ENCODE measurements around the gene NR3C1.
A peak's percentile ranks its signal among the peaks of the same experiment; 100 is the strongest.

NR3C1 gene

DNA sequence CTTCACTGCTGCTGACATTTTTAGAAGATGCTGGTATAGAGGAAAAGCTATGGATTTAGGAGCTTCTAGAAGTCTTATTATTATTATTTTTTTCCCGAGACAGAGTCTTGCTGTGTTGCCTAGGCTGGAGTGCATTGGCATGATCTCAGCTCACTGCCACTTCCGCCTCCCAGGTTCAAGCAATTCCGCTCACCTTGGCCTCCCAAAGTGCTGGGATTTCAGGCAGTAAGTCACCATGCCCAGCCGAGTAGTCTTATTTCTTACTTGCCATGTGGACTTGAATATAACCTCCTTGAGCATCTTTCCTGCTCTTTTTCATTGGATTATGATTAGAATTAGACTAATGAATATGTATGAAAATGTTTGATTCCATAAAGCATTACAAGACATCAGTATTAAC lies 119.5 kb downstream of the NR3C1 start:
- no peak overlapping the region for H2BK15ac ChIP-seq (ENCODE audit: low read depth, poor library complexity, severe bottlenecking)
- no peak overlapping the region for H3K23ac ChIP-seq (ENCODE audit: low read length in 2 of 2)
- H3K4me3 ChIP-seq (ENCODE audit: insufficient read depth in 1 of 2, low read depth in 1 of 2, low read length in 2 of 2), result no peak overlapping the region
- no peak for DNase-seq
- H3K9ac ChIP-seq (ENCODE audit: low read length), result no peak overlapping the region
- H3K36me3 ChIP-seq (ENCODE audit: control insufficient read depth in 1 of 2, insufficient read depth in 2 of 2, low read depth in 1 of 2, low read length in 2 of 2), result peaks cover 3 to 71% of the 10 kb centered on the region in 2 experiments
- H3K4me2 ChIP-seq (ENCODE audit: low read length, poor library complexity, severe bottlenecking), result no peak overlapping the region
- H3K18ac ChIP-seq (ENCODE audit: low read depth in 1 of 2, low read length in 2 of 2), result no peak overlapping the region
- H3K27ac ChIP-seq (ENCODE audit: low read length, poor library complexity, severe bottlenecking), result no peak overlapping the region
- H3K14ac ChIP-seq (ENCODE audit: low read length in 2 of 2), result no peak overlapping the region
- WGBS, result 100% methylated on average over 3 of the region's 4 CpGs
- H2BK120ac ChIP-seq (ENCODE audit: low read depth, low read length), result no peak overlapping the region
- peaks cover 7% of the 10 kb centered on the region for H3K79me1 ChIP-seq (replicated peaks; ENCODE audit: low read length, poor library complexity, severe bottlenecking)
- H3K4me1 ChIP-seq (ENCODE audit: control insufficient read depth, insufficient read depth, low read depth, low read length), result peaks cover 3% of the 10 kb centered on the region
- no peak overlapping the region for H2BK5ac ChIP-seq (ENCODE audit: low read depth, low read length, poor library complexity, severe bottlenecking)
- peaks cover 10% of the 10 kb centered on the region for H3K9me3 ChIP-seq (ENCODE audit: control insufficient read depth, low read length)
- H4K91ac ChIP-seq (ENCODE audit: low read length), result no peak overlapping the region
- no peak overlapping the region for H2AFZ ChIP-seq (ENCODE audit: low read depth, low read length)
- H3K27me3 ChIP-seq (ENCODE audit: control insufficient read depth in 1 of 2, insufficient read depth in 1 of 2, low read length in 2 of 2), result no peaks in the 10 kb centered on the region
- H3K4ac ChIP-seq (ENCODE audit: low read depth in 1 of 2, low read length in 2 of 2), result no peak overlapping the region
- no peak overlapping the region for H4K8ac ChIP-seq (ENCODE audit: low read length)
- H2AK5ac ChIP-seq (ENCODE audit: low read length, severe bottlenecking), result no peak overlapping the region
- no peak overlapping the region for H2BK12ac ChIP-seq (ENCODE audit: low read length in 2 of 2)

DNA sequence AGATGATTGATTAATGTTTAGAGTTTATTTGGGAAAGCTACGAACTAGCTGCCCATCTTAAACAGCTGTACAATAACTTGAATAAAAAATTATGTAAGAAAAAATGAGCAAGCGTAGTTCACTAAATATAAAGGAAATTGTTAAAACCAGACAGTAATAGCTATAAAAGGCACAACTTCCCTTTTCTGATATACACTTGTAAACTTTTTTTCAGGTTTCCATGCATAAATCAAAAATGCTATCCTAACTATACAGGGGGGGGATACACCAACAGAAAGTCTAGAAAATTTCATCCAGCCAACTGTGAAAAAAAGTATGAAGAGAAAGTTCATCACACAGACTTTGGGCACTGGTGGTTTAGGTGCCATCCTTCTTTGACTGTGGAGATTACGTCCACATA lies 122.3 kb downstream of the NR3C1 start:
- Histone ChIP-seq H2BK15ac (ENCODE audit: low read depth, poor library complexity, severe bottlenecking) (no peak overlapping the region), H3K18ac (ENCODE audit: low read depth in 1 of 2, low read length in 2 of 2) (no peak overlapping the region), H4K91ac (ENCODE audit: low read length) (no peak overlapping the region), H2AFZ (ENCODE audit: low read depth, low read length) (no peak overlapping the region), H2BK5ac (ENCODE audit: low read depth, low read length, poor library complexity, severe bottlenecking) (no peak overlapping the region), H4K8ac (ENCODE audit: low read length) (no peak overlapping the region), H3K79me1 (replicated peaks; ENCODE audit: low read length, poor library complexity, severe bottlenecking) (peaks cover 9% of the 10 kb centered on the region), H3K27me3 (ENCODE audit: control insufficient read depth in 1 of 2, insufficient read depth in 1 of 2, low read length in 2 of 2) (no peaks in the 10 kb centered on the region), H3K4ac (ENCODE audit: low read depth in 1 of 2, low read length in 2 of 2) (no peak overlapping the region), H3K4me2 (ENCODE audit: low read length, poor library complexity, severe bottlenecking) (no peak overlapping the region), H3K4me1 (ENCODE audit: control insufficient read depth, insufficient read depth, low read depth, low read length) (peaks cover 3% of the 10 kb centered on the region), H3K14ac (ENCODE audit: low read length in 2 of 2) (no peak overlapping the region), H3K4me3 (ENCODE audit: insufficient read depth in 1 of 2, low read depth in 1 of 2, low read length in 2 of 2) (no peak overlapping the region), H2BK120ac (ENCODE audit: low read depth, low read length) (no peak overlapping the region), H3K27ac (ENCODE audit: low read length, poor library complexity, severe bottlenecking) (no peak overlapping the region), H2AK5ac (ENCODE audit: low read length, severe bottlenecking) (no peak overlapping the region), H3K36me3 (ENCODE audit: control insufficient read depth in 1 of 2, insufficient read depth in 2 of 2, low read depth in 1 of 2, low read length in 2 of 2) (peaks cover 3 to 74% of the 10 kb centered on the region in 2 experiments), H3K9me3 (ENCODE audit: control insufficient read depth, low read length) (peaks cover 10% of the 10 kb centered on the region), H2BK12ac (ENCODE audit: low read length in 2 of 2) (no peak overlapping the region), H3K23ac (ENCODE audit: low read length in 2 of 2) (no peak overlapping the region), H3K9ac (ENCODE audit: low read length) (no peak overlapping the region)
- WGBS, result no CpG with 5 or more reads among the region's 3 CpGs
- DNase-seq, result no peak

DNA sequence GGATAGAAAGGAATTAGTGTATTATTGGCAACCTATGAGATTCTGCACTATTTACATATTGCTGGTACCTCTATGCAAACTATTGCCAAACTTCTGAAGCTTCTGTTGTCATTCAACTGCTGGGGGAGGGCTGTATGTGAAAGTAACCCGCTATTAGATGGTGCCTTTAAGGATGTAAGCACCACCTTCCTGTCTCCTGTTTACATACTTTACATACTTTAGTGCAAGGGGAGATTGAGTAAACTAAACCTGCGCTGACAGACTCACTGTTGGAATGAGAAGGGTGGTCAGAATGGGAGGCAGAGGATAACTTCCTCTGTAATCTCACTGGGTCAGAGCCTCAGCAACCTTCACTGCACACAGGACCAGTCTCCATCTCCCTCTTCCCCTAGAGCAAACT lies 123.8 kb downstream of the NR3C1 start:
- H3K14ac ChIP-seq (ENCODE audit: low read length in 2 of 2), result no peak overlapping the region
- DNase-seq, result peak; percentile 26
- H2BK120ac ChIP-seq (ENCODE audit: low read depth, low read length), result no peak overlapping the region
- H2BK12ac ChIP-seq (ENCODE audit: low read length in 2 of 2), result no peak overlapping the region
- H2BK15ac ChIP-seq (ENCODE audit: low read depth, poor library complexity, severe bottlenecking), result no peak overlapping the region
- H3K9me3 ChIP-seq (ENCODE audit: control insufficient read depth, low read length), result peaks cover 10% of the 10 kb centered on the region
- no peak overlapping the region for H3K9ac ChIP-seq (ENCODE audit: low read length)
- H3K4me1 ChIP-seq (ENCODE audit: control insufficient read depth, insufficient read depth, low read depth, low read length), result peaks cover 3% of the 10 kb centered on the region
- H3K27ac ChIP-seq (ENCODE audit: low read length, poor library complexity, severe bottlenecking), result no peak overlapping the region
- peak overlapping the region; percentile 64 for H4K8ac ChIP-seq (ENCODE audit: low read length)
- no peak overlapping the region for H2AFZ ChIP-seq (ENCODE audit: low read depth, low read length)
- no peak overlapping the region for H2BK5ac ChIP-seq (ENCODE audit: low read depth, low read length, poor library complexity, severe bottlenecking)
- WGBS, result 0% methylated on average over 1 of the region's 2 CpGs
- H4K91ac ChIP-seq (ENCODE audit: low read length), result no peak overlapping the region
- no peak overlapping the region for H3K4me2 ChIP-seq (ENCODE audit: low read length, poor library complexity, severe bottlenecking)
- no peak overlapping the region for H3K4ac ChIP-seq (ENCODE audit: low read depth in 1 of 2, low read length in 2 of 2)
- H3K36me3 ChIP-seq (ENCODE audit: control insufficient read depth in 1 of 2, insufficient read depth in 2 of 2, low read depth in 1 of 2, low read length in 2 of 2), result peaks cover 3 to 72% of the 10 kb centered on the region in 2 experiments
- no peaks in the 10 kb centered on the region for H3K27me3 ChIP-seq (ENCODE audit: control insufficient read depth in 1 of 2, insufficient read depth in 1 of 2, low read length in 2 of 2)
- H3K18ac ChIP-seq (ENCODE audit: low read depth in 1 of 2, low read length in 2 of 2), result no peak overlapping the region
- no peak overlapping the region for H2AK5ac ChIP-seq (ENCODE audit: low read length, severe bottlenecking)
- no peak overlapping the region for H3K4me3 ChIP-seq (ENCODE audit: insufficient read depth in 1 of 2, low read depth in 1 of 2, low read length in 2 of 2)
- peaks cover 8% of the 10 kb centered on the region for H3K79me1 ChIP-seq (replicated peaks; ENCODE audit: low read length, poor library complexity, severe bottlenecking)
- H3K23ac ChIP-seq (ENCODE audit: low read length in 2 of 2), result no peak overlapping the region

DNA sequence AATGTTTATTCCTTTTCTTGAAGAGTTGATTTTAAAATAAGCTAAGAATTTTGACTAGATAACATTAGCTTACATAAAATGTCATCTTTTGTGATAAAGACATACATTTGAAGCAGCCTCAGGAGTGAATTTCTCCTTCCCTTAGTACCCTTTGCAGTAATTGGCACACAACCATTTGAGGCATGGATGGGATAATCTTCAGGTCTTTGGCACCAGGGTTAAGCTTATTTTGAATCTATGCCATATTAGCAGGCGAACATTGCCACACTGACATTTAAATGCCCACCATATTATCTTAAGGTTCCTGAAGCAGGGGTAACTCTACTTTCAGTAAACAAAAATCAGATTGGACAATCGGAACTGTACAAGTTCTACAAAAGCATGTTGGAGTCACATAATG lies 126.0 kb downstream of the NR3C1 start:
- H3K14ac ChIP-seq (ENCODE audit: low read length in 2 of 2), result no peak overlapping the region
- H3K4me2 ChIP-seq (ENCODE audit: low read length, poor library complexity, severe bottlenecking), result no peak overlapping the region
- H3K4me1 ChIP-seq (ENCODE audit: control insufficient read depth, insufficient read depth, low read depth, low read length), result peaks cover 3% of the 10 kb centered on the region
- H2BK15ac ChIP-seq (ENCODE audit: low read depth, poor library complexity, severe bottlenecking), result no peak overlapping the region
- no peaks in the 10 kb centered on the region for H3K27me3 ChIP-seq (ENCODE audit: control insufficient read depth in 1 of 2, insufficient read depth in 1 of 2, low read length in 2 of 2)
- WGBS, result 100% methylated on average over 2 of the region's 2 CpGs
- peaks cover 0 to 52% of the 10 kb centered on the region in 2 experiments for H3K36me3 ChIP-seq (ENCODE audit: control insufficient read depth in 1 of 2, insufficient read depth in 2 of 2, low read depth in 1 of 2, low read length in 2 of 2)
- H3K4ac ChIP-seq (ENCODE audit: low read depth in 1 of 2, low read length in 2 of 2), result no peak overlapping the region
- no peak overlapping the region for H3K9ac ChIP-seq (ENCODE audit: low read length)
- no peaks in the 10 kb centered on the region for H3K9me3 ChIP-seq (ENCODE audit: control insufficient read depth, low read length)
- H3K4me3 ChIP-seq (ENCODE audit: insufficient read depth in 1 of 2, low read depth in 1 of 2, low read length in 2 of 2), result no peak overlapping the region
- H3K23ac ChIP-seq (ENCODE audit: low read length in 2 of 2), result no peak overlapping the region
- DNase-seq, result no peak
- H2AFZ ChIP-seq (ENCODE audit: low read depth, low read length), result no peak overlapping the region
- no peak overlapping the region for H4K91ac ChIP-seq (ENCODE audit: low read length)
- peaks cover 5% of the 10 kb centered on the region for H3K79me1 ChIP-seq (replicated peaks; ENCODE audit: low read length, poor library complexity, severe bottlenecking)
- no peak overlapping the region for H2AK5ac ChIP-seq (ENCODE audit: low read length, severe bottlenecking)
- H4K8ac ChIP-seq (ENCODE audit: low read length), result no peak overlapping the region
- no peak overlapping the region for H3K27ac ChIP-seq (ENCODE audit: low read length, poor library complexity, severe bottlenecking)
- no peak overlapping the region for H2BK5ac ChIP-seq (ENCODE audit: low read depth, low read length, poor library complexity, severe bottlenecking)
- no peak overlapping the region for H3K18ac ChIP-seq (ENCODE audit: low read depth in 1 of 2, low read length in 2 of 2)
- H2BK120ac ChIP-seq (ENCODE audit: low read depth, low read length), result no peak overlapping the region
- no peak overlapping the region for H2BK12ac ChIP-seq (ENCODE audit: low read length in 2 of 2)

Measured in mesenchymal stem cell (in vitro differentiated cells and primary cell).